ENCODE data around the gene PPP1R36. TPM values are rescaled to one million over a fixed set of nuclear protein-coding genes. Genes with fewer than 3 reads are reported as not detected.

PPP1R36 gene
- total RNA-seq, 1 donor from 2014 or later = not detected

- intact Hi-C loops (cut with micrococcal nuclease) = no loop called here
- no peak overlapping the region for H3K4me3 Mint-ChIP-seq
- no peak overlapping the region for H3K27ac Mint-ChIP-seq
- no peak for DNase-seq (ENCODE audit: low spot score)
- no peaks in the 10 kb centered on the region for H3K9me3 Mint-ChIP-seq
- H3K36me3 Mint-ChIP-seq (ENCODE audit: low read depth) = no peaks in the 10 kb centered on the region
- no peaks in the 10 kb centered on the region for H3K4me1 Mint-ChIP-seq (ENCODE audit: low read depth)
- H3K27me3 Mint-ChIP-seq (ENCODE audit: insufficient read depth) = peaks cover 4% of the 10 kb centered on the region
These were observed 32.1 kb downstream of the PPP1R36 start for GRCh38 chr14:64581817-64582216.

- Mint-ChIP-seq H3K27me3 (ENCODE audit: insufficient read depth) (peaks cover 3% of the 10 kb centered on the region), H3K9me3 (no peaks in the 10 kb centered on the region), H3K36me3 (ENCODE audit: low read depth) (no peaks in the 10 kb centered on the region), H3K4me1 (ENCODE audit: low read depth) (no peaks in the 10 kb centered on the region), H3K27ac (no peak overlapping the region), H3K4me3 (no peak overlapping the region)
- no peak for DNase-seq (ENCODE audit: low spot score)
- intact Hi-C loops (cut with micrococcal nuclease) = no loop called here
These were observed 34.4 kb downstream of the PPP1R36 start for GRCh38 chr14:64584190-64584589.

GRCh38 chr14:64591809-64592208, 42.0 kb downstream of the PPP1R36 start:
- H3K27ac Mint-ChIP-seq = no peak overlapping the region
- intact Hi-C loops (cut with micrococcal nuclease) = no loop called here
- H3K9me3 Mint-ChIP-seq = no peaks in the 10 kb centered on the region

GRCh38 chr14:64594438-64594837, 44.7 kb downstream of the PPP1R36 start:
- peaks cover 27% of the 10 kb centered on the region for H3K27me3 Mint-ChIP-seq (ENCODE audit: insufficient read depth)
- no peaks in the 10 kb centered on the region for H3K4me1 Mint-ChIP-seq (ENCODE audit: low read depth)
- no peak overlapping the region for H3K4me3 Mint-ChIP-seq
- DNase-seq (ENCODE audit: low spot score) = no peak
- no peaks in the 10 kb centered on the region for H3K36me3 Mint-ChIP-seq (ENCODE audit: low read depth)
- intact Hi-C loops (cut with micrococcal nuclease) = no loop called here
- H3K9me3 Mint-ChIP-seq = no peaks in the 10 kb centered on the region
- no peak overlapping the region for H3K27ac Mint-ChIP-seq

More at GRCh38 chr14:64591809-64592208, 42.0 kb downstream of the PPP1R36 start:
- Mint-ChIP-seq H3K27me3 (ENCODE audit: insufficient read depth) (peaks cover 27% of the 10 kb centered on the region), H3K36me3 (ENCODE audit: low read depth) (no peaks in the 10 kb centered on the region), H3K4me1 (ENCODE audit: low read depth) (no peaks in the 10 kb centered on the region), H3K4me3 (no peak overlapping the region)
- no peak for DNase-seq (ENCODE audit: low spot score)

GRCh38 chr14:64598404-64598803, 48.6 kb downstream of the PPP1R36 start:
- no peaks in the 10 kb centered on the region for H3K4me1 Mint-ChIP-seq (ENCODE audit: low read depth)

GRCh38 chr14:64601571-64601970, 51.8 kb downstream of the PPP1R36 start:
- Mint-ChIP-seq H3K27ac (no peak overlapping the region), H3K9me3 (no peaks in the 10 kb centered on the region), H3K27me3 (ENCODE audit: insufficient read depth) (peaks cover 13% of the 10 kb centered on the region), H3K4me1 (ENCODE audit: low read depth) (no peaks in the 10 kb centered on the region), H3K4me3 (no peak overlapping the region), H3K36me3 (ENCODE audit: low read depth) (no peaks in the 10 kb centered on the region)
- DNase-seq (ENCODE audit: low spot score) = no peak
- intact Hi-C loops (cut with micrococcal nuclease) = no loop called here

More at GRCh38 chr14:64598404-64598803, 48.6 kb downstream of the PPP1R36 start:
- Mint-ChIP-seq H3K27ac (no peak overlapping the region), H3K9me3 (no peaks in the 10 kb centered on the region), H3K27me3 (ENCODE audit: insufficient read depth) (peaks cover 21% of the 10 kb centered on the region), H3K4me3 (no peak overlapping the region), H3K36me3 (ENCODE audit: low read depth) (no peaks in the 10 kb centered on the region)
- DNase-seq (ENCODE audit: low spot score) = no peak
- intact Hi-C loops (cut with micrococcal nuclease) = no loop called here

GRCh38 chr14:64602826-64603225, 53.1 kb downstream of the PPP1R36 start:
- Mint-ChIP-seq H3K27me3 (ENCODE audit: insufficient read depth) (peaks cover 11% of the 10 kb centered on the region), H3K9me3 (no peaks in the 10 kb centered on the region), H3K27ac (no peak overlapping the region), H3K4me3 (no peak overlapping the region), H3K4me1 (ENCODE audit: low read depth) (no peaks in the 10 kb centered on the region), H3K36me3 (ENCODE audit: low read depth) (no peaks in the 10 kb centered on the region)
- no peak for DNase-seq (ENCODE audit: low spot score)
- intact Hi-C loops (cut with micrococcal nuclease) = no loop called here

GRCh38 chr14:64604001-64604400, 54.2 kb downstream of the PPP1R36 start:
- H3K9me3 Mint-ChIP-seq = no peaks in the 10 kb centered on the region
- no peak for DNase-seq (ENCODE audit: low spot score)
- H3K27me3 Mint-ChIP-seq (ENCODE audit: insufficient read depth) = peaks cover 12% of the 10 kb centered on the region
- intact Hi-C loops (cut with micrococcal nuclease) = no loop called here
- no peaks in the 10 kb centered on the region for H3K4me1 Mint-ChIP-seq (ENCODE audit: low read depth)
- H3K27ac Mint-ChIP-seq = no peak overlapping the region
- no peaks in the 10 kb centered on the region for H3K36me3 Mint-ChIP-seq (ENCODE audit: low read depth)
- no peak overlapping the region for H3K4me3 Mint-ChIP-seq

GRCh38 chr14:64604881-64605280, 55.1 kb downstream of the PPP1R36 start:
- peaks cover 12% of the 10 kb centered on the region for H3K27me3 Mint-ChIP-seq (ENCODE audit: insufficient read depth)
- no peak for DNase-seq (ENCODE audit: low spot score)
- no peak overlapping the region for H3K27ac Mint-ChIP-seq
- no peak overlapping the region for H3K4me3 Mint-ChIP-seq
- intact Hi-C loops (cut with micrococcal nuclease) = no loop called here
- H3K36me3 Mint-ChIP-seq (ENCODE audit: low read depth) = no peaks in the 10 kb centered on the region
- no peaks in the 10 kb centered on the region for H3K4me1 Mint-ChIP-seq (ENCODE audit: low read depth)
- H3K9me3 Mint-ChIP-seq = no peaks in the 10 kb centered on the region

GRCh38 chr14:64605926-64606685, 56.3 kb downstream of the PPP1R36 start:
- H3K9me3 Mint-ChIP-seq = no peaks in the 10 kb centered on the region
- intact Hi-C loops (cut with micrococcal nuclease) = no loop called here
- H3K27ac Mint-ChIP-seq = no peak overlapping the region
- no peaks in the 10 kb centered on the region for H3K4me1 Mint-ChIP-seq (ENCODE audit: low read depth)
- no peaks in the 10 kb centered on the region for H3K36me3 Mint-ChIP-seq (ENCODE audit: low read depth)
- peaks cover 10% of the 10 kb centered on the region for H3K27me3 Mint-ChIP-seq (ENCODE audit: insufficient read depth)
- no peak for DNase-seq (ENCODE audit: low spot score)
- no peak overlapping the region for H3K4me3 Mint-ChIP-seq

- intact Hi-C loops (cut with micrococcal nuclease) = no loop called here
- no peak for DNase-seq (ENCODE audit: low spot score)
- Mint-ChIP-seq H3K4me1 (ENCODE audit: low read depth) (no peaks in the 10 kb centered on the region), H3K27me3 (ENCODE audit: insufficient read depth) (peaks cover 15% of the 10 kb centered on the region), H3K36me3 (ENCODE audit: low read depth) (no peaks in the 10 kb centered on the region), H3K27ac (no peak overlapping the region), H3K9me3 (no peaks in the 10 kb centered on the region), H3K4me3 (no peak overlapping the region)
These were observed 60.4 kb downstream of the PPP1R36 start for GRCh38 chr14:64610049-64610746.

GRCh38 chr14:64611358-64612020, 61.7 kb downstream of the PPP1R36 start:
- Mint-ChIP-seq H3K27ac (no peak overlapping the region), H3K36me3 (ENCODE audit: low read depth) (no peaks in the 10 kb centered on the region), H3K4me1 (ENCODE audit: low read depth) (no peaks in the 10 kb centered on the region), H3K4me3 (no peak overlapping the region), H3K27me3 (ENCODE audit: insufficient read depth) (peaks cover 7% of the 10 kb centered on the region), H3K9me3 (no peaks in the 10 kb centered on the region)
- intact Hi-C loops (cut with micrococcal nuclease) = no loop called here
- no peak for DNase-seq (ENCODE audit: low spot score)

GRCh38 chr14:64612021-64612380, 62.2 kb downstream of the PPP1R36 start:
- peaks cover 7% of the 10 kb centered on the region for H3K27me3 Mint-ChIP-seq (ENCODE audit: insufficient read depth)
- no peaks in the 10 kb centered on the region for H3K4me1 Mint-ChIP-seq (ENCODE audit: low read depth)
- no peak overlapping the region for H3K4me3 Mint-ChIP-seq
- no peaks in the 10 kb centered on the region for H3K36me3 Mint-ChIP-seq (ENCODE audit: low read depth)
- intact Hi-C loops (cut with micrococcal nuclease) = no loop called here
- no peak overlapping the region for H3K27ac Mint-ChIP-seq
- DNase-seq (ENCODE audit: low spot score) = no peak
- no peaks in the 10 kb centered on the region for H3K9me3 Mint-ChIP-seq

Measured in activated T-helper 1 cell treated with anti-CD3 and anti-CD28 coated beads, Interleukin-12 subunit alpha, Interleukin-12 subunit beta, Interleukin-2, Interleukin-4 antibody, amounts not matched to agents 30 ng/mL and 10 ng/mL and 1 ng/mL, durations not matched to agents 14 hours and 24 hours and 36 hours (primary cell).